PC-9 (cell line): ENCODE measurements around the gene BET1L. TPM values are rescaled to one million over a fixed set of nuclear protein-coding genes. Genes with fewer than 3 reads are reported as not detected.

Source experiments
- BruUV-seq: library from RNA; stranded (reverse); fragments of 400-500 nt; replicated peaks from 2 replicates; lab custom pipeline; 2021; lab: Mats Ljungman, UMichigan
- CTCF ChIA-PET: fragments of 300-600 bp; sonication (Branson Sonifier 250); formaldehyde crosslinking; loops from one replicate; lab custom pipeline; 2022; ENCODE audit warnings: antibody characterized with exemption; lab: Charles Lee
- POLR2A ChIA-PET: fragments of 300-600 bp; sonication (Branson Sonifier 250); formaldehyde crosslinking; loops from one replicate; lab custom pipeline; 2022; ENCODE audit warnings: antibody characterized with exemption; ENCODE audit not compliant: unreplicated experiment; lab: Charles Lee
- DNase-seq, 2 experiments: peaks; one replicate each; pipeline versions ENCODE4 v3.0.0 to v3.0.0-alpha.2; 2015 to 2022; ENCODE audit warnings: mixed read lengths in 1 of 2
- H2AFZ ChIP-seq: fragments of 200-600 bp; sonication (generic); 2 replicates; pipeline ENCODE4 v1.8.1; 2017; ENCODE audit warnings: antibody characterized with exemption
- H3F3A ChIP-seq: fragments of 200-600 bp; sonication (generic); 2 replicates; pipeline ENCODE4 v1.8.1; 2017; ENCODE audit warnings: antibody characterized with exemption, mild to moderate bottlenecking, low read depth; ENCODE audit not compliant: insufficient read depth
- H3K27ac ChIP-seq: fragments of 200-600 bp; sonication (generic); 2 replicates; pipeline ENCODE4 v1.6.1; 2016; ENCODE audit warnings: mixed run types
- H3K27me3 ChIP-seq: fragments of 200-600 bp; sonication (generic); 2 replicates; pipeline ENCODE4 v1.6.1; 2016; ENCODE audit warnings: low read depth, mixed run types; ENCODE audit not compliant: insufficient read depth
- H3K36me3 ChIP-seq: fragments of 200-600 bp; sonication (generic); 2 replicates; pipeline ENCODE4 v1.6.1; 2016; ENCODE audit warnings: low read depth, mixed run types
- H3K4me1 ChIP-seq: fragments of 200-600 bp; sonication (generic); replicated peaks from 2 replicates; pipeline ENCODE4 v1.6.1; 2016; ENCODE audit warnings: mixed run types; ENCODE audit not compliant: insufficient read depth
- H3K4me2 ChIP-seq: fragments of 200-600 bp; sonication (generic); 2 replicates; pipeline ENCODE4 v1.6.1; 2017; ENCODE audit warnings: mixed run types
- H3K4me3 ChIP-seq: fragments of 200-600 bp; sonication (generic); 2 replicates; pipeline ENCODE4 v1.6.1; 2016; ENCODE audit warnings: mixed run types
- H3K79me2 ChIP-seq: fragments of 200-600 bp; sonication (generic); 2 replicates; pipeline ENCODE4 v1.6.1; 2017; ENCODE audit warnings: low read depth, mixed run types
- H3K9me2 ChIP-seq: fragments of 200-600 bp; sonication (generic); 2 replicates; pipeline ENCODE4 v1.8.1; 2017; ENCODE audit warnings: mild to moderate bottlenecking; ENCODE audit not compliant: insufficient read depth
- H3K9me3 ChIP-seq: fragments of 200-600 bp; sonication (generic); 2 replicates; pipeline ENCODE4 v1.8.1; 2016; ENCODE audit warnings: low read depth; ENCODE audit not compliant: insufficient read depth
- H4K20me1 ChIP-seq: fragments of 200-600 bp; sonication (generic); 2 replicates; pipeline ENCODE4 v1.8.1; 2017; ENCODE audit not compliant: insufficient read depth
- CTCF ChIP-seq: fragments of 200-600 bp; sonication (generic); conservative IDR thresholded peaks from 2 replicates; pipeline ENCODE4 v1.6.1; 2017; ENCODE audit warnings: mixed run types, antibody characterized with exemption, mild to moderate bottlenecking, moderate library complexity
- EZH2 ChIP-seq: fragments of 200-600 bp; sonication (generic); IDR thresholded peaks from 2 replicates; pipeline ENCODE4 v1.8.0; 2017; ENCODE audit warnings: antibody characterized with exemption, low read depth
- intact Hi-C: fragments of 100-400 bp; cut with micrococcal nuclease; formaldehyde crosslinking; loops from one replicate; pipeline ENCODE4 v1.10.0; 2022; ENCODE audit not compliant: unreplicated experiment
- total RNA-seq: library from RNA; stranded (reverse); gene quantifications from 2 replicates; pipeline ENCODE4 v1.2.3, GENCODE V29; 2021

Gene BET1L
- total RNA-seq, 1 experiment from 2014 or later = 45.7 TPM

GRCh38 chr11:206526-207207, 532 bp downstream of the BET1L start:
- Histone ChIP-seq H3F3A (peaks cover 10% of the 10 kb centered on the region), H4K20me1 (peaks cover 11% of the 10 kb centered on the region; the same call in 1 of the 2 replicates), H3K27ac (peak overlapping the region; percentile 51), H3K4me3 (peak overlapping the region; percentile 67), H3K4me1 (peaks cover 11% of the 10 kb centered on the region), H3K27me3 (no peaks in the 10 kb centered on the region), H3K9me2 (no peaks in the 10 kb centered on the region), H3K9me3 (no peaks in the 10 kb centered on the region), H3K4me2 (peak overlapping the region; percentile 99), H2AFZ (peak overlapping the region; percentile 70), H3K36me3 (no peaks in the 10 kb centered on the region), H3K79me2 (peaks cover 51% of the 10 kb centered on the region)
- TSS peak; percentile 17 for BruUV-seq
- TF ChIP-seq EZH2 (no peak), CTCF (no peak)
- POLR2A ChIA-PET = interaction anchor here (0.5 to 0.9 kb wide), 7 partner anchors 45 to 571 kb away, joined by 3 to 8 read pairs (median 5); partner anchors contain the start of gene PHRF1
- DNase-seq = no peak
- intact Hi-C loops = loop anchor here (1.0 to 5.0 kb wide), 2 partner anchors 30 to 256 kb away; partner anchors contain the start of genes PSMD13 and SIRT3
- CTCF ChIA-PET = no interaction called here

GRCh38 chr11:206002-206384, 1.2 kb downstream of the BET1L start:
- POLR2A ChIA-PET = no interaction called here
- Histone ChIP-seq H3K27me3 (no peaks in the 10 kb centered on the region), H3F3A (peaks cover 10% of the 10 kb centered on the region), H3K9me3 (no peaks in the 10 kb centered on the region), H3K4me3 (peak overlapping the region; percentile 67), H3K79me2 (peaks cover 50% of the 10 kb centered on the region), H3K4me1 (peaks cover 11% of the 10 kb centered on the region), H3K36me3 (no peaks in the 10 kb centered on the region), H3K9me2 (no peaks in the 10 kb centered on the region), H3K4me2 (peak overlapping the region; percentile 99), H3K27ac (no peak overlapping the region), H4K20me1 (peaks cover 11% of the 10 kb centered on the region; the same call in 1 of the 2 replicates), H2AFZ (no peak overlapping the region)
- no TSS peak for BruUV-seq
- no peak for DNase-seq
- CTCF ChIA-PET = no interaction called here
- intact Hi-C loops = loop anchor here (5.0 kb wide), 1 partner anchor 256 kb away; no protein-coding TSS in a partner anchor
- TF ChIP-seq CTCF (no peak), EZH2 (no peak)

GRCh38 chr11:205221-206001, 1.8 kb downstream of the BET1L start:
- Histone ChIP-seq H3K27ac (no peak overlapping the region), H3K4me1 (peaks cover 10% of the 10 kb centered on the region), H3K79me2 (peaks cover 44% of the 10 kb centered on the region), H3K9me2 (no peaks in the 10 kb centered on the region), H3K27me3 (no peaks in the 10 kb centered on the region), H3K4me3 (no peak overlapping the region), H3K36me3 (no peaks in the 10 kb centered on the region), H3K9me3 (no peaks in the 10 kb centered on the region), H4K20me1 (peaks cover 11% of the 10 kb centered on the region; the same call in 1 of the 2 replicates), H2AFZ (no peak overlapping the region), H3F3A (peaks cover 10% of the 10 kb centered on the region), H3K4me2 (peak overlapping the region; percentile 99; the same call in 1 of the 2 replicates)
- DNase-seq = no peak
- POLR2A ChIA-PET = no interaction called here
- no TSS peak for BruUV-seq
- intact Hi-C loops = loop anchor here (5.0 kb wide), 1 partner anchor 257 kb away; no protein-coding TSS in a partner anchor
- no peak for TF ChIP-seq CTCF
- TF ChIP-seq EZH2 = no peak
- CTCF ChIA-PET = no interaction called here
